ENCODE data around the gene NREP.

The NREP gene

GRCh38 chr5:111764019-111764418 is 7.0 kb upstream of the NREP start:
- DNase-seq: no peak

- DNase-seq: no peak
Observed at GRCh38 chr5:111762895-111763294, 5.9 kb upstream of the NREP start.

GRCh38 chr5:111758284-111758628 is 1.3 kb upstream of the NREP start:
- no peak for DNase-seq

- DNase-seq: peak; percentile 81 to 95
Observed at GRCh38 chr5:111757355-111758283, 625 bp upstream of the NREP start.

- peak in 1 of 2 experiments; percentile 53 for DNase-seq
Observed at GRCh38 chr5:111755942-111756381, 1.0 kb downstream of the NREP start.

GRCh38 chr5:111755345-111755941 is 1.6 kb downstream of the NREP start:
- no peak for DNase-seq

- no peak for DNase-seq
Observed at GRCh38 chr5:111753884-111754589, 3.0 kb downstream of the NREP start.

- no peak for DNase-seq
Observed at GRCh38 chr5:111752426-111752965, 4.5 kb downstream of the NREP start.

GRCh38 chr5:111749303-111750026 is 7.5 kb downstream of the NREP start:
- DNase-seq: no peak

- peak in 1 of 2 experiments; percentile 76 for DNase-seq
Observed at GRCh38 chr5:111748304-111748763, 8.7 kb downstream of the NREP start.

GRCh38 chr5:111747337-111747736 is 9.7 kb downstream of the NREP start:
- DNase-seq: peak in 1 of 2 experiments; percentile 54

- no peak for DNase-seq
Observed at GRCh38 chr5:111746791-111747190, 10.2 kb downstream of the NREP start.

GRCh38 chr5:111745075-111745739 is 11.8 kb downstream of the NREP start:
- DNase-seq: no peak

GRCh38 chr5:111744455-111744854 is 12.5 kb downstream of the NREP start:
- DNase-seq: no peak

GRCh38 chr5:111743988-111744387 is 13.0 kb downstream of the NREP start:
- DNase-seq: no peak

GRCh38 chr5:111743512-111743911 is 13.5 kb downstream of the NREP start:
- DNase-seq: no peak

GRCh38 chr5:111742177-111742994 is 14.6 kb downstream of the NREP start:
- DNase-seq: peak in 1 of 2 experiments; percentile 55

GRCh38 chr5:111741278-111741677 is 15.7 kb downstream of the NREP start:
- peak in 1 of 2 experiments; percentile 30 for DNase-seq

- DNase-seq: no peak
Observed at GRCh38 chr5:111739416-111739815, 17.6 kb downstream of the NREP start.

GRCh38 chr5:111738118-111738517 is 18.9 kb downstream of the NREP start:
- DNase-seq: no peak

- DNase-seq: no peak
Observed at GRCh38 chr5:111737716-111738115, 19.3 kb downstream of the NREP start.
